Renal cortical epithelial cell (primary cell): Measurements from ENCODE around the gene OSBPL5. TPM values are rescaled to one million over a fixed set of nuclear protein-coding genes. Genes with fewer than 3 reads are reported as not detected.

ENCODE experiments used
- DNase-seq: peaks from one replicate; pipeline ENCODE4 v3.0.0-alpha.2; 2011; ENCODE audit warnings: low read depth
- total RNA-seq: library from RNA; depleted of rRNA; stranded (reverse); fragments of >200 nt; gene quantifications from 2 replicates; pipeline ENCODE4 v1.2.3, GENCODE V29; 2014

OSBPL5 gene
- total RNA-seq, 1 donor from 2014 or later: 21.3 TPM

DNA sequence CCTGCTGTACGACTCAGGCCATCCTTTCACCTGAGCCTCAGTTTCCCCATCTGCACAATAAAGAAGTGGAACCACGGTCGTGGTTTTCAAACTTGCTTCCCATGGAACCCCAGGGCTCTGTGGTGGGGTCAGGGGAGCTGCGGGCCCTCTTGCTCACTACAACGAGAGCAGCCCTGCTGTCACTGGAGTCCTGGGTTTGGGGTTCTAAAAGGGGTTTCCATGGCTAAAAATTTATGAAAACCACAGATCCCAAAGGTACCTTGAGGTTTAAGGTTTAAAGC lies 62.5 kb downstream of the OSBPL5 start:
- DNase-seq: no peak

DNA sequence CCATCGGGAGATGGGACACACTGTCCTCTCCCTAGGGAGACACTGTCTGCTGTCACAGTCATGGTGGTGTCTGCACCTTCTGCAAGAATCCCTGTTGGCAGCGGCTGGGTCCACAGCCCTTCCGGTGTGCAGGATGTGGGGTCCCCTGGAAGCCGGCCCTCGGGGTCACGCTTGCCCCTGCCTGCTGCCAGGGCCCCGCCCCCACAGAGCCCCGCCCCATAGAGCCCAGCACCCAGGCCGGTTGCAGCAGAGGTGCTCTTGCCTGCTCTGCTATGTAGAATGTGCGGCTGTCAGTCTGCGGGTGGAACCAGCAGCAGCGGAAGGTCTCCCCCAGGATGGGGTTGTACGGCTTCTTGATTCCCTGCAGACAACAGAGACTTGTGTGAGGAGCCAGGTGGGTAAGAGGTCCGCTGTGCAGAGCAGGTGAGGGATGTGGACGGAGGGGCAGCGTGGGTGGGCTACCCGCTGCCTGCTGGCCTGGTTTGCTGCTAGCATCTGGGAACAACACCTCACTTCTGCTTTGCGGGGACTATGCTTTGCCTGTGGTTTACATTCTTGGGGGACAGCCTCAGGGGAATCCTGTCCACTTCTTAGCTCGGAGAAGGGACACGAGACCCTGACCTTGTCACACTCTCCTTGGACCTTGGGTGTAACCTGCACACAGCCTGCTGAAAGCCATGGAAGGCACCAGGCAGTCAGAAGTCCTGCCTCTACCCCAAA lies 63.0 kb downstream of the OSBPL5 start:
- DNase-seq: no peak

DNA sequence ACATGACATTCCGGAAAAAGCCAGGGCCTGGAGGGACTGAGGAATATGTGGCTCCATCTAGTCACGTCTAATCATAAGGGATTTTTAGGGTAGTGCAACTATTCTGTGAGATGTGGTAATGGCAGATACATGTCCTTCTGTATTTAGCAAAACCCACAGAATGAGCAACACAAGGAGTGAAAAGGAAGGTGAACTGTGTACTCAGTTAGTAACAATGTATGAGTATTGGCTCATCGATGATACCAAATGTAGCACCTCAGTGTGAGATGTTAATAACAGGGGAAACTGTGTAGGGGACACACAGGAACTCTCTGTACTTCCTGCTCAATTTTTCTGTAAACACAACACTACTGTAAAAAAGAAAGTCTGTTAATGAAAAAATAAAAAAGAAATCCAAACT lies 65.9 kb downstream of the OSBPL5 start:
- no peak for DNase-seq

DNA sequence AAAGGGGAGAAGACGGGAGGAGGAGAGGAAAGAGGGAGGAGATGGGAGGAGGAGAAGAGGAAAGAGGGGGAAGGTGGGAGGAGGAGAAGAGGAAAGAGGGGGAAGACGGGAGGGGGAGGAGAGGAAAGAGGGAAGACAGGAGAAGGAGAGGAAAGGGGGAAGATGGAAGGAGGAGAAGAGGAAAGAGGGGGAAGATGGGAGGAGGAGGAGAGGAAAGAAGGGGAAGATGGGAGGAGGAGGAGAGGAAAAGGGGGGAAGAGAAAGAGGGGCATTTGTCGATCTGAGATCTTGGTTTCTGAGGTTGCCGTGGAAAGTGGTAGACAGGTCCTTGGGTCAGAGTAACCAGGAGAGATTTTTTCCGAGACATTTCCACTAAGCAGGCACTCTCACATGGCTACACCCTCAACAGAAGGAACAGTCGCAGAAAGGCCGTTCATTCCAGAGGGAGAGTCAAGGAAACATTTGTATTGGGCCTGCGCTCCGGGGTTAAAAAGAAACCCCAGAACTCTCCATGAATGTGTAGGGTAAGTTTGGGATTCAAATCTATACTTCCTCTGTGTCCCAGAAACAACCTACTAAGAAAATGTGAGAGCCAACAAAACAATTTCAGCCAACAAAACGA lies 68.1 kb downstream of the OSBPL5 start:
- no peak for DNase-seq

DNA sequence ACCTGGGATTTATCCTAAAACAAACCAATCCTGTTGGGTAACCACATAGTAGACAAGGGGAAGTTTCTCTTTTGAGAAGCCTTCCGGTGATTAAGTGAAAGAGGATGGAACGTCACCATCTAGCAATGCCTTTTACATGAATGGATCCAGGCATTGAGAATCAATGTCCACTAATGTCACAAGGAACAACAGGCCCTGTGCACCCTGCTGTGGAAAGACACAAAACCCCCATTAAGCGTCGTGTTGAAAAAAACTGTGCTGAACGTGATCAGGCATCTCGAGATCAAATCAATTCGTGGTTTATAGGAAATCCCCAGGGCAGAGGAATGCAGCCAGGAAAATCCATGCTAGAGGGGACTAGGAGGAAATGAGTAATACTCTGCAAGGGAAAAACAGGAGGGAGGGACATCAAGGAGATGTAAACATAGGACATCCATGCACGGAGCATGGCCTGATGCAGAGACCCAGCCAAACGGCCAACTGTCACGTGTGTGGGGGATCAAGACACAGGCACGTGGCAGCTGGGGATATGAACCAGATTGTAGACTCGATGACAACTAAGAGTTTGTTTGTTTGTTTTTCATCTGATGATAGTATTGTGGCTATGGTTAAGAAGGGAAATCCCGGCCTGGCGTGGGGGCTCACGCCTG lies 69.3 kb downstream of the OSBPL5 start:
- peak; percentile 96 for DNase-seq

DNA sequence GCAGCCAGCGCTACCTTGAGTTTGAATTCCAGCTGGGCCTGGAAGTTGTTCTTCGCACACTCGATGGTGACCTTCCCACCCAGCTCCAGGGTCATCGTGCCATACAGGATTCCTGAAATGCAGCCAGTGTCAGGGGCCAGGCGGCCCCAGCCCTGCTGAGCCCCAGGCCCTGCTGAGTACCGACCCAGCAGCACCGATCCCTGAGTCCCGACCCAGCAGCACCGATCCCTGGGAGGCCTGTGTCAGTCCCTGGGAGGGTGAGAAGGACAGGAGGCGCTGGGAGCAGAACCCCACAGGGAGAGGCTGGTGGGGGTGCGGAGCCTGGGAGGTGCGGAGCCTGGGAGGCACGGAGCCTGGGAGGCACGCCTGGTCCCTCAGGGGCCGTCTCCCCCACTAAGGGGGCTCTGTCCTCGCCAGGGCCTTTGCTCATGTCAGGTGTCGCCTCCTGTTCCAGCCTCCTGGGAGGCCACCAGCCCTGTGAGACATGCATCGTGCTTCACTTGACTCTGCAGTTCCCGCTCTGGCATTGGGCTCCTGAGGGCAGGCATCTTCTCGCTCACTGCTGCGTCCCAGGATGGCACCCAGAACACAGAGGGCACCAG lies 70.8 kb downstream of the OSBPL5 start:
- no peak for DNase-seq

DNA sequence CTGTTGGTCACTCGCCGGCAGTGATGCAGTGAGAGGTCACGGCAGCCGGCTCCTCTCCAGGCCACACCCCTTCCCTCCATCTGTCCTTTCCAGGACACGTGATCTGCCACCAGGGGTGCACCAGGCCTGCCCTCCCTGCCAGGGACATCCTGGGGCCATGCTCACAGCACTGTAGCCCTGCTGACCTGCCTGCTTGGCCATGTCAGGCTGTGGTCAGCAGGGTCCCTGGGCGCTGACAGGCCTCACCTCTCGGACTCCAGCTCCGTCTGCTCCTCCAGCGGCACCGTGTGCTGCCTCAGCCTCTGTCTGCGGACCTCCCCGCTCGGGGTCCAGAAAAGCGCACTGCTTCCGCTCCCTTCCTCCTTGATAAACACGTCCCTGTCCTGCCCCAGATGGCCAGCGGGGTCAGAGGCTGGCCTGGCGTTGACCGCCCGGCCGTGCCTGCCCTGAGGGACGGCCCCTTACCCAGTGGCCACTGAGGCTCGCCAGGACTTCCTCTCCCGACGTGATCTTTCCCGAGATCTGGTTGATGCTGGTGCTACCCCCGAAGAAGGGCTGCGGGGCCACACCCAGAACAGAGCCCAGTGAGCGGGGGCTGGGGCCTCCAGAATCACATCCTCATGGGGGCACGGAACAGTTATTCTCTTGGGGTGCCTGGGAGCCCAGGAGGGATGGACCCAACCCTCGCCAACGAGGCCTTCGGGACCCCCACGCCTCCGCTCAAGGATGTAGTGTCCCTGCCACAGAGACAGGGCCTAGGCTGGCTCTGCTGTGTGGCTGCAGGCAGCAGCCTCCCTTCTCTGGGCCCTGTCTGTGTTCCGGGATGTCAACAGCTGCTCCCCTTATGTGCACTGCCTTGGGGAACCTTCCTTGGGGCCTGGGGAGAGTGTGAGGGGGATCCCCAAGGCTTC lies 71.6 kb downstream of the OSBPL5 start:
- no peak for DNase-seq

DNA sequence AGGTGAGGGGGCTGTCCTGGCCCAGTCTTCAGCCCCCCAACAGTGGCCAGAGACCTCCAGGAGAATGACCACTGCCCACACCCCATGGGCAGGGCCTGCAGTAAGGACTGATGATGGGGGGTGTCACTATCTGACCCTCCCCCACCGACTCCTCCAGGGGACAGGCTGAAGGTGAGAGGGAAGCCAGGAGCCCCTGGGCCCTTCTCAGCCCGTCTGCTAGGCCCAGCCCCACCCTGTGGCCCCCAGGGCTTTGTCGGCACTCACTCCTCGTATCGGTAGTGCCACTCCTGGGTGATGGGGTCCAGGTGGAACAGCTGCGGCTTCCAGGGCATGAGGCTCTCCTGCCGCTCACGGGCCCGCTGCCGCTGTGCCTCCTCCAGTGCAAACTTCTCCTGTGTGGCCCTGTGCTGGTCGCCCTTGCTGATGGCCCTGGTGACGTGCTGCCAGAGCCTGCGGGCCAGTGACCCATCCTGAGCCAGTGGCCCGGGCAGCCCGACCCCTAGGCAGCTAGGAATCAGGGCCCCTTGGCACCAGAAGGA lies 72.4 kb downstream of the OSBPL5 start:
- DNase-seq: no peak

DNA sequence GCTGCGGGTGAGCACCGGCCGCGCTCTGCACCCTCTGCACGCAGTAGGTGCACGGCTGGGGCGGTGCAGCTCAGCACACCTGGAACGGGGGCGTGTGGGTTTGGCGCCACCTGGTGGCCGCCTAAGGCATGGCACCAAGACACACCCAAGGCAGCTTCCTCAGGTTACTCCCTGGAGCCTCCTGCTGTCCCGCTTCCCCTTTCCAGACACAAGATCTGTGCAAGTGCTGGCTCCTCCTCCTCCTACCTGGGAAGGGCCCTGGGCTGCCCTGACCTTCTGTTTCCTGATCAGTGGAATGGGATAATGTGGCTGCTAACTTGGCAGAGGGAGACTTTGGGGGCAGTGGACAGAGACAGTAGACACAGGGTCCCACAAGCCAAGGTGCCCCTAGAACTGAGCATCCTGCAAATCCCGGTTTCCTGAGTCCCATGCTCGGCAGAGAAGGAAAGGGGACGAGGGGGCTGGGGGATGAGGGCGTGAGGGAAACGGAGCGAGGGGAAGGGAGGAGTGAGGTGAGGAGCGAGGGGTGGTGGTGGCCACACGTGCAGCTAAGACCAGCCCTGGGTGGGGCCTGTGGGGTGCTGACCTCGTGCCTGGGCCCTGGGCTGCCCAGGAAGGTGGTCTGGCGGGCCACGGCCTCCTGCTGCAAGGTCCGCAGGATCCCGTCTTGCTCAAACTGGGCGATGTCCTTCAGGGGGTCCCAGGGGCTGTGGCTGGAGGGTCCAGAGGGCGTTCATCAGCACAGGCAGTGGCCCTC lies 73.1 kb downstream of the OSBPL5 start:
- peak; percentile 50 for DNase-seq

DNA sequence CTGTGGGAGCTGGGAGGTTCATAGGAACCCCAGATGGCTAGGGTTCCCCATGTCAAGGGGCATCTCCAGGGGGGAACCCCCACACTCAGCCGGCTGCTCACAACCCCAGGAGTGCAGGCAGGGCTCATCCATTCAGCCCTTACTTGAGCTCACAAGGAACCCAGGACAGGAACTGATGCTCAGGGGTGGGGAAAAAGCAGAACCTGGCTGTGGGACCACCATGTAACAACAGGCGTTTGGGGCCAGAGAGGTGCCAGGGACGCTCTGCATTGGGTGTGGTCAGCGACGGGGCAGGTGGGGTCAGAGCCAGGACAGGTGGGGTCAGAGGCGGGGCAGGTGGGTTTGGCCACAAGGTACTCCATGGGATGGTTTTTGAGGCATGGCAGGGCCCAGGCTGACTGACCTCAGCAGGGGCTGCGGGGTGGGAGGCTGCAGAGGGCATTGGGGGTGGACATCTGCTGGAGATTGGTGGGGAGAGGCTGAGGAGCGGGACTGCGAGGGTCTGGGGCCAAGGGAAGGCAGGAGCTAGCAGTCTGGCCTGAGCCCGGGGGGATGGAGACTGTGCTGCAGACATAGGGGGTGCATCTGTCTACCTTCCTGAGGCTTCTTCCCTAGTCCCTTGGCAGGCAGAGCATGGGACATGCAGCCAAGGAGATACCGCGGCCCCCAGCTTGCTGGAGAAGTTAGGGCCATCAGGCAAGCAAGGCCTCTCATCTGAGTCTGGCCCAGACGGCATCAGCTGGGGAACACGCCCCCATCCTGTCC lies 73.8 kb downstream of the OSBPL5 start:
- no peak for DNase-seq

DNA sequence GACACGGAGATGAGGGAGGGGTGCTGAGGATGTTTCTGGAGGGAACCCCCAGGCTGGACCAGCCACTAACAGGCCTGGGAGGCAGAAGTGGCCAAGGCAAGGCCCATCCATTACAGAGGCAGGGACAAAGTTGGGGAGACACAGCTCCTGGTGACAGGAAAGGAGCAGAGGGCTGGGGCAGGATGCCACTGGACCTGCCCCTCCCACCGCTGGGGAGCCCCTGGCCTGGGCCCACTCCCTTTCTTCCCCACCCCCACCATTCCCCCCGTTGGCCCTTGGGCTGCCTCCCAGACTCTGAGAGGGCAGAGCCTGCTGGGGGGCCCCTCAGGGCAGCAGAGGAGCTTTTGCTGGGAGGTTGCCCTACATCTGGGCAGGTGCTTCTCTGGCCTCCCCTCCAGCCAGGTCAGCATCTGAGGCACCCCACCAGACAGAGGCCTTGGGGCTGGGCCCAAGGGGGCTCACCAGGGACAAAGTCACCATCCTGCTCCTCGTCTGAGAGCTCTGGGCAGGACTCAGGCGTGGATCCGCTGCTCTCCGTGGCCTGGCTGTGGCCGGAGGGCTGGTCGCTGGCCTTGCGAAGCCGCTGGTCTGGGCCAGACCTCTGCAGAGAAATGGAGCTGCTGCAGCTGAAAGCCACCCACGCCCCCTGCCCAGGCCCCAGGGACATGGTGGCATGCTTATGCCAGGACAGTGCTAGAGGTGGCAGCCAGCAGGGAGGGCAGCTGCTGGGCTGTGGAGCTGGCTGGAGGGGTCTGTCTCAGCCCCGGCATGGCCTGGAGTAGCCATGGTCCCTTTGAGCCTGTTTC lies 74.8 kb downstream of the OSBPL5 start:
- DNase-seq: no peak

DNA sequence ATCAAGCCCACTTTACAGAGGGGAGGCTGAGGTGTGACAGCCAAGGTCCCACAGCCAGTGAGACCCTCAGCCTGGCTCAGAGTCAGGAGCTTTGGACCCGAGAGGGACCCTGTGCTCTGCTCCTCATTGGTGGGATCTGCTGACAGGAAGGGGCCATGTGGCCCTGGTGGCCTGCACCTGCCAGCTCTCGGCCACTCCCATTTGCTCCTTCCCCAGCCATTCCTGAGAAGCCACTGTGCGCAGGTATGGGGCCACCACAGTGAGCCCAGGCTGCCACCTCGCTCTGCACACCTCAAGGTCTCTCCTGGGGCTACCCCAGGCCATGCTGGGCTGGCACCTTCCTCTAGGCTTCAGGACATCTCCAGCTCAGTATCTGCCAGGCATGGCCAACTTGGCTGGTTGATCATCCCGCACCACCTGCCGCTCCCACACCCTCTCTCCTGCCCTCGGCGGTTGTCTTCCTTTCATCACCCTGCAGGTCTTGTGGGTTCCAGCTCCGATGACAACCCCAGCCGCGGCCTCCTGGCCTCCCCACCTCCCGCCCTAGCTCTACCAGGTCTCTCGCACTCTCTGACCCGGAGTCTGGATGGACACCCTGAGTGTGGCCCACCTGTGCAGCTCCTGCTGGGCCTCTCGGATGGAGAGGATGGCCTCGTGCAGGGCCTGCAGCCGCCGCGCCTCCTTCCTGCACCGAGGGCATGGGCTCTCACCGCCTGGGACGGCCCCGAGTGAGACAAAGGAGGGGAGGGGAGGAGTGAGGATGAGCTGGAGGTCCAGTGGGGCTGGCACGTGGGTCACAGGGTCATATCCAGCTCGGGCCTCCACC lies 75.7 kb downstream of the OSBPL5 start:
- DNase-seq: no peak

DNA sequence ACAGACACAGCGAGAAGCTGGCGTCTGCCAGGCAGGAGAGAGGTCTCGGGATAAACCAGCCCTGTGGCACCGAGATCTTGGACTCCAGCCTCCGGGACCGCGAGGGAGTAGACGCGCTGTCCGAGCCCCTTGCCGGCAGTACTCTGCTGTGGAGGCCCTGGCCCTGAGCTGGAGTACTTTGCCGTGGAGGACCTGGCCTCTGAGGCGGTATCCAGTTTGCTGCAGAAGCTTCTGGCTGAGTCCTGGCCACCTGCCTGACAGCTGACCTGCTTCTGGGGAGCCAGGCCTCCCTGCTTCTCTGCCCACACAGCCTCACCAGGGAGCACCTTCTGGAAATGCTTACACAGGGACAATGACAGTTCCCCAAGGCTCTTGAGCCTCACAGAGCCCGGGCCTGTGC lies 76.3 kb downstream of the OSBPL5 start:
- DNase-seq: no peak

DNA sequence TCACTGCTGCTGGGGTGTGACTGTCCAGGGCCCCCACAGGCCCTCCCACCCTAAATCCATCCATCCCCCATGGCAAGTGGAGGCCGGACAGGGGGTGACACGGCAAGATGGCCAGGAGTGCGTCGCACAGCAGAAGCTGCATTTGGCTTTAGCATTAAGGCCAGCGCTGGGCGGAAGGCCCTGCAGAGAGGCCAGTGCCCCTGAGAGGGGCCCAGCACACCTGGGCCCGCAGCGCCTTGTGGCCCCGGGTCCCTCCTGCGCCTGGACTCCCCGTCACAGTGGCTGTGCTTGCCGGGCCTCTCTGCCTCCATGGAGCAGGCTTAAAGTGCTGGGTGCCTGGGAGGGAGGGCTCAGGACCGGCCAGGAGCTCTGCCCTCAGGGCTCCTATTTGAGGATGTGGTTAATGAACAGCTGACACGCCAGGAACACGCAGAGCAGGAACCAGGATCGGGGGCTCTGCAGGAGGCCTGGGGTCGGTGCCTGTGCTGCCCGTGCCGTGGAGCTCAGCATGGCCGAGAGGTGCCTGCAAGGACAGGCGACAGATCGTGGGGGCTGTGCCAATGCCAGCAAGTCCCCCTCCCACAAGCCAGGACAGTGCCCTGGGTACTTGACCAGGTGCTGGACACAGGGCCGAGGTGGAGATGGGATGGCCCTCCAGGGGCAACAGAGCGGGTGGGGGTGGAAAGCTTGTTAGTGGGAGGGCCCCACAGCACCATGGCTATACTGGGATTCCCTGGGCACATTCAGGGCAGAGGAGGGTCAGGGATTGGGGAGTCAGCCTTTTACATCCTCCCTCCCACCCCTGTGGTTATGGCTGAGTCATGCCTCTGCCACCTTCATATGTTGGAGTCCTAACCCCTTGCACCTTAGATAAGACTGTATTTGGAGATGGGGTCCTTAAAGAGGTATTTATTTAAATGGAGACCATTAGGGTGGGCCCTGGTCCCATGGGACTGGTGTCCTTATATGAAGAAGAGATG lies 77.0 kb downstream of the OSBPL5 start:
- peak; percentile 30 for DNase-seq

DNA sequence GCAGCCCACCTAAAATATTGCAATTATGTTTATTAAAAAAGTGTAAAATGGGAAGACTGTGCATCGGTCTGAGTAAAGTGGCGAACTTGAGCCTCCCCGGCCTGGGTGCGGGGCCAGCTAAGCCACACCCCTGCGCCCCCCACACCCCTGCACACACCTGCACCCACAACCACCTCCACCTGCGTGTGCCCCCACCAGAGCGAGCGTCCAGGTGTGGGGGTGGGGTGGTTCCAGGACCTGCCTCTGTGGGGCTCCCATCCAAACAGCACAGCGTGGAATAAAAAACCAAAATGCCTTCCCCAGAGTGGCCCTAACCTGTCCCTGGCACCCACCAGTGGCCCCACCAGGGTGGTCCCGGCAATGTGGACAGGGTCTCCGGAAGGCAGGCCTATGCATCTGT lies 77.7 kb downstream of the OSBPL5 start:
- no peak for DNase-seq

DNA sequence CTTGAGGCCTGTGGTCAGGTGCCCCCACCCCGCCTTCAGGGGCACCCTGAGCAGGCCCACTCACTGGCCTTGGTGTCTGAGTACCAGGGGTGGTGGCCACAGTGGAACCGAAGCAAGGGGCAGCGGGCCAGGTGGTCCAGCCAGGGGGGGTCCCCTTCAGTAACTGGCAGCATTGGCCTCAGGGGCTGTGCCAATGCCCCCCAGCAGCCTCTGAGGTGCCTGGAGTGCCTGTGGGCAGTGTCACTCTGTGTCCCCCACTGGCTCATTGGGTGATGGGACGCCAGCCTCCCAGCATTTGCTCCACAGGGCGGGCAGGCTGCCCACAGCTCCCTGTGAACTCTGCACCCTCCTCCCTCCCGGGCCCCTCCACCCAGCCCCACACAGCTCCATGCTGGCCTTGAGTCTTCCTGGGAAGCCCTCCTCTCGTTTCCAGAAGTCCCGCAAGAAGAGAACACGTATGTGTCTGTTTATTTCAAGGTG lies 78.4 kb downstream of the OSBPL5 start:
- DNase-seq: no peak

DNA sequence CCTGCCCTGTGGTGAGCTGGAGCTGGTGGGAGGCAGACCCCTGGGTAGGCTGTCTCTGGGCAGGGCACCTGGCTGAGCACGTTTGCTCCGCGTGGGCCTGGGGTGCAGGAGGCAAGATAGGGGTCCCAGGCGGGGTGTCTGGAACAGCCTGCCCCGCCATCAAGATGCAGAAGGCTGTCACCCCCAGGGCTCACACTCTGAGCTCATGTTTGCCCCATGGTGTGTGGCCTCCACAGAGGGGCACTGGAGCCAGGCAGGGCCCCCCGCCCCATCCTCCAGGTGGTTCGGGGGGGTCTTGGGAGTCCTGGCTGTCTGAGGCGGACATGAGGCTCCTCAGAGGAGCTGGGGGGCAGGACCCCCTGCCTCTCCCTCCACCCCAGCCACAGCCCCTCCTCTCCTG lies 79.0 kb downstream of the OSBPL5 start:
- no peak for DNase-seq
